Lower leg skin (tissue), 3 donors: Measurements from ENCODE around the gene UBN1.

Experiments used
- POLR2A ChIP-seq, 2 donors: fragments of 450-650 bp; IDR thresholded peaks; one replicate each; pipeline ENCODE4 v1.6.1; 2016 to 2017; ENCODE audit warnings: antibody characterized with exemption in 2 of 2, mild to moderate bottlenecking in 1 of 2, moderate library complexity in 1 of 2
- TF ChIP-seq, protein P1 (sequence below), 3 donors: fragments of 450-650 bp; IDR thresholded peaks; one replicate each; pipeline ENCODE4 v1.5.1; 2016; ENCODE audit warnings: antibody characterized with exemption in 3 of 3, mild to moderate bottlenecking in 3 of 3, moderate library complexity in 2 of 3

DNA sequence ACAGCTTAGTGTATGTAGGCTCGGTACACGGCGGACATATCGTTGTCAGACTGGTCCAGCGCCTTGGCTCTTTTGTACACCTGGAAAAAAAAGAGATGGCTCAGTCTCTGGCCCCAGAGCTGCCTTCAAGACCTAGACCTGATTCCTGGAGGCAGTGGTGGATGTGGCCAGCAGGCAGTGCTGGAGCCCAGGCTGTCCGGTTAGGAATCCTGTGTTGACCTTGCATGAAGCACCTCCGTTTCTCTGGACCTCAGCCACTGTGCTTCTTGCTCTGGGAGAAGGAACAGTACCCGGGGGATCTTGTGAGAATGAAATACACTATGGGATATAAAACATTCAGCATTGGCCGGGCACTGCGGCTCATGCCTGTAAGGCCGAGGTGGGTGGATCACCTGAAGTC lies 42.0 kb upstream of the UBN1 start:
- no peak for TF ChIP-seq POLR2A (IDR thresholded peaks at IDR 0.05)
- TF ChIP-seq, protein P1, sequence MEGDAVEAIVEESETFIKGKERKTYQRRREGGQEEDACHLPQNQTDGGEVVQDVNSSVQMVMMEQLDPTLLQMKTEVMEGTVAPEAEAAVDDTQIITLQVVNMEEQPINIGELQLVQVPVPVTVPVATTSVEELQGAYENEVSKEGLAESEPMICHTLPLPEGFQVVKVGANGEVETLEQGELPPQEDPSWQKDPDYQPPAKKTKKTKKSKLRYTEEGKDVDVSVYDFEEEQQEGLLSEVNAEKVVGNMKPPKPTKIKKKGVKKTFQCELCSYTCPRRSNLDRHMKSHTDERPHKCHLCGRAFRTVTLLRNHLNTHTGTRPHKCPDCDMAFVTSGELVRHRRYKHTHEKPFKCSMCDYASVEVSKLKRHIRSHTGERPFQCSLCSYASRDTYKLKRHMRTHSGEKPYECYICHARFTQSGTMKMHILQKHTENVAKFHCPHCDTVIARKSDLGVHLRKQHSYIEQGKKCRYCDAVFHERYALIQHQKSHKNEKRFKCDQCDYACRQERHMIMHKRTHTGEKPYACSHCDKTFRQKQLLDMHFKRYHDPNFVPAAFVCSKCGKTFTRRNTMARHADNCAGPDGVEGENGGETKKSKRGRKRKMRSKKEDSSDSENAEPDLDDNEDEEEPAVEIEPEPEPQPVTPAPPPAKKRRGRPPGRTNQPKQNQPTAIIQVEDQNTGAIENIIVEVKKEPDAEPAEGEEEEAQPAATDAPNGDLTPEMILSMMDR (IDR thresholded peaks at IDR 0.05), result no peak
